Stimulated activated CD4-positive, alpha-beta T cell treated with anti-CD3 and anti-CD28 coated beads, Interleukin-4, amount 100 ng/mL, for 48 hours (primary cell): ENCODE measurements around the gene ACSF2.

Experiments used
- DNase-seq, 2 donors: peaks; one replicate each; pipeline ENCODE4 v3.0.0-alpha.2; 2020; ENCODE audit warnings: low read depth in 2 of 2

Gene ACSF2

GRCh38 chr17:50478391-50479381 is 52.7 kb downstream of the ACSF2 start, which contains the start of gene RSAD1:
Gene RSAD1, plus strand, starts transcription at chr17:50478860. Its CDS starts 25 bp downstream, at chr17:50478885.
- peak; percentile 75 to 82 for DNase-seq

DNA sequence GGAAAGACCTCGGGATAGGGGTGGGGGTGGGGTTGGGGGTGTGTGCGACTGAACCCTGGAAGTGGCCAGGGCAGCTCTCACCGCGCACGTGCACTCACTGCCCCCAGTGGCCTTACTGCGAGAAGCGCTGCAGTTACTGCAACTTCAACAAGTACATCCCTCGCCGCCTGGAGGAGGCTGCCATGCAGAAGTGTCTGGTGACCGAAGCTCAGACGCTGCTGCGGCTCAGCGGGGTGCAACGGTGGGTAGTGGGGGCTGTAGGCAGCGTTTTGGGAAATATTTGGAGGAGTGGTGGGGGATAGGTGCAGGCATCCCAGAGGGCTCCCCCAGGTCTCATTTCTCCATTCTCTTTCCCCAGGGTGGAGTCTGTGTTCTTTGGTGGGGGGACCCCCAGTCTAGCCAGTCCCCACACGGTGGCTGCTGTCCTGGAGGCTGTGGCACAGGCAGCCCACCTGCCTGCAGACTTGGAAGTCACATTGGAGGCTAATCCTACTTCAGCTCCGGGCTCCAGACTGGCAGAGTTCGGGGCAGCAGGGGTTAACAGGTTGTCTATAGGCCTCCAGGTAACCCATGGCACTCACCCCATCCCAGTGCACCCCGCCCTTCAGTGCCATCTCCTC is 53.6 kb downstream of the ACSF2 start:
- peak; percentile 50 to 64 for DNase-seq

- DNase-seq, result no peak
Measured at GRCh38 chr17:50480142-50480764, 54.2 kb downstream of the ACSF2 start.

DNA sequence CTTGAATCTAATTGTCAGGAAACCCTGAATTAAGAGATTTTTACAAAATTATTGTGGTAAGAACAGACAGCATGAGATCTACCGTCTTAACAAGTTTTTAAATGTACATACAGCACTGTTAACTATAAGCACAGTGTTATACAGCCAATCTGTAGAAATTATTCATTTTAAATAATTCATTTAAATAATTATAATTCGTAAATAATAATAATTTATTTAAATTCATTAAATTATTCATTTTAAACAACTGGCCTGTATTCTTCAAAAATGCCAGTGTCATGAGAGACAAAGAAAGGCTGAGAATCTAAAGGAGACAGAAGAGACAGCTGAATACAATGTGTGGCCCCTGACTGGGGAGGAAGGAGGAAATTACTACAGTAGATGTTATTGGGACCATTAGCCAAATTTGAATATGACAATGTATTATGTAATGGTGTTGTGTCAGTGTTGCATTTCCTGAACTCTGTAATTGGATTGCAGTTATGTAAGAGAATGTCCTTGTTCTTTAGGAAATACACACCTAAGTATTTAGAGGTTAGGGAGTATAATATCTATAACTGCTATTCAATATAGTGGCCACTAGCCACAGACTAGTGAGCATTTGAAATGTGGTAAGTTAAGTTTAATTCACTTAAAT is 55.0 kb downstream of the ACSF2 start:
- DNase-seq, result no peak

DNA sequence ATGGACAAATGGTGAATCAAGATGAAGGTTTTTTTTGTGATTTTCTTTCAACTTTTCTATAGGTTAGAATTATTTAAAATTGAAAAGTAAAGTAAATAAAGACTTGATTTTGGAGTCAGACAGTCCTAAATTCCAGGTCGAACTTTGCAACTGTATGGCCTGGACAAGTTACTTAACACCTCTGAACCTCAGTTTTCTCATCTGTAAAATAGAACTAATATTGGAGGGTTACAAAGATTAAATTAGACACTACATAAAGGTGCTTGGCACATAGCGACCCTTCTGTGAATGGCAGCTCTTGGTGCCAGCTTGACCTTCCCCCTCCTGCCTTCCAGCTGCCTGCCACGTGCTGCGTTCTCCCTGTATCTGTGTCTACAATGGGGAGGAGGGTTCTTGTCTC is 55.6 kb downstream of the ACSF2 start:
- no peak for DNase-seq

DNA sequence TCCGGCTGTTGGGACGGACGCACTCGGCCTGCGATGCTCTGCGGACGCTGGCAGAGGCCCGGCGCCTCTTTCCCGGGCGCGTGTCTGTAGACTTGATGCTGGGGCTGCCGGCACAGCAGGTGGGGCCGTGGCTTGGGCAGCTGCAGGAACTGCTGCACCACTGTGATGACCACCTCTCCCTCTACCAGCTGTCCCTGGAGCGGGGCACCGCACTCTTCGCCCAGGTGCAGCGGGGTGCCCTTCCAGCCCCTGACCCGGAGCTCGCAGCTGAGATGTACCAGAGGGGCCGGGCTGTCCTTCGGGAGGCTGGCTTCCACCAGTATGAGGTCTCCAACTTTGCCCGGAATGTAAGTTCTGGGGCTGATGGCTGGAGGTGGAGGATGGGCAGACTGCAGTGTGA is 56.1 kb downstream of the ACSF2 start:
- DNase-seq, result no peak

DNA sequence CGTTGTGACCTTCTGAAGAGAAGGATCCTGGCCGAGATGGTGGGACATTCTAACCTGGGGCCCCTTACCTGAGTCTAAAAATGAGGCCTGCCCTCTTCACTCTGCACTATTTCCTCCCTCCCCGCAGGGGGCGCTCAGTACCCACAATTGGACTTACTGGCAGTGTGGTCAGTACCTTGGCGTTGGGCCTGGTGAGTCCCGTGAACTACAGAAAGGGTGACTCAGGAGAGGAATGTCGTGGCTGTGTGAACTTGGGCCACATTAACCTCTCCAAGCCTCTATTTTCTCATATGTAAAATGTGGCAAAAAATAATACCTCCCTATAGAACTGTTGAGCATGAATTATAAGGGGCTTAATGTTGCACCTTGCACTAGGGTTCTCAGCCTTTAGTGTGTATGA is 56.5 kb downstream of the ACSF2 start:
- peak; percentile 69 to 72 for DNase-seq

DNA sequence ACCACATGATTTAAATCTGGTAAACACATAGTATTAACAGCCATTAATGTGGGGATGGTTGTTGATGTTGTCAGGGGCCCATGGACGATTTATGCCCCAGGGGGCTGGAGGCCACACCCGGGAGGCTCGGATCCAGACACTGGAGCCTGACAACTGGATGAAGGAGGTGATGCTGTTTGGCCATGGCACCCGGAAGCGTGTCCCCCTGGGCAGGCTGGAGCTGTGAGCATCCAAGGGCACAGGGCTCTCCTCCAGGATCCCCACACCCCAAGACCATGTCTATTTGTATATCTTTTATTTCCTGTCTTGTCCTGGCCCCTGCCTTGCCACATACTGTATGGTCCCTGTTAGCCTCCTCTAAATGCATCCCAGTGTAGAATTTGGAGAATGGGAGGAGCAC is 57.2 kb downstream of the ACSF2 start:
- DNase-seq, result no peak

GRCh38 chr17:50484386-50485155 is 58.6 kb downstream of the ACSF2 start:
- DNase-seq, result no peak

- no peak for DNase-seq
Measured at GRCh38 chr17:50487213-50488096, 61.4 kb downstream of the ACSF2 start.

DNA sequence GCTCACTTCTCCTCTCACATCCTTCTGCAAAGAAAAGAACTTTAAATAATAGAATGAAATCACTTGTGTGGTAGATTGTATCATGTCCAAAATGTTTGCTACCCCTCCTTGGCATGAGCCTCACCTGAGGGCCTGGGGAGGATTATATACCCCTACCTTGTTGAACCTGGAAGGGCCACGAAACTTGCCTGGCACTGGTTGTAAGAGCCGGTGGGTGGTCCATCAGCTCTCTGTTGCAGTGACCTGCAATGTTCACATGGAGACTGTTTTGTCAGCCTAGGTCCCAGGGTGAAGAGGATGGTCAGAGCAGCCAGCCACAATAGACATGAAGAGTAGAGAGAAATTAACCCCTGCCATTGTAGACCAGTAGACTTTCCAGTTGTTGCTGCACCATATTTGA is 62.9 kb downstream of the ACSF2 start:
- DNase-seq, result no peak

- DNase-seq, result no peak
Measured at GRCh38 chr17:50491505-50491904, 65.5 kb downstream of the ACSF2 start.

DNA sequence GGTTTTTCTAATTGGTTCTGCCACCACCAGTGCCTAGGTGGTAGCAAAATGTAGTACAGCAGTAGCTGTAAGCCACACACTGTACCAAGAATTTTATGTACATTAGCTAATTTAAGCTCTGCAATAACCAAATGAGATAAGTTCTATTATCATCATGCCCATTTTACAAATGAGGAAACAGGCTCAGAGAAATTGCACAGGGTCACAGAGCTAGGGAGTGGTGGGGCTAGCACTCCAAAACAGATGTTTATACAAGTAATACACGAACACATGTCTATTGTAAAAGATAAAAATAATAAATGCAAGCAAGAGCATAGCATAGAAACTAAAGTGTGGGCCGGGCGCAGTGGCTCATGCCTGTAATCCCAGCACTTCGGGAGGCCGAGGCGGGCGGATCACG is 66.2 kb downstream of the ACSF2 start:
- no peak for DNase-seq

DNA sequence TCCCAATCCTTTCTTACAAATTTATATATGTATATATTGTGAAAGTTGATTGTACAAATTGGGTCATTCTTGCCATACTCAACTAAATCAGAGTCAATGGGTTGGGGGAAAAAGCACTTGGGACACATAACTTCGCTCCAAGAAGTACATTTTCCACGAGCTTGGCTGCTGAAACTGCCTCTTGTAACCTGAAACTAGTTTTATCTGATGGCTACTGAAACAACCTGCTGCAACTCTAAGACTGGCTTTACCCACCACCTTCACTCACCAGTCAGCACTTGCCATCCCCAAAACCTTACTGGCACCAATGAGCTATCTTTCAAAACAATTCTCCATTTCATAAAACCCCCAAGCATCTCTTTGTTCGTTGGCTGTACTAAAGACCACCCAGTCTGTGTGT is 67.7 kb downstream of the ACSF2 start:
- no peak for DNase-seq

DNA sequence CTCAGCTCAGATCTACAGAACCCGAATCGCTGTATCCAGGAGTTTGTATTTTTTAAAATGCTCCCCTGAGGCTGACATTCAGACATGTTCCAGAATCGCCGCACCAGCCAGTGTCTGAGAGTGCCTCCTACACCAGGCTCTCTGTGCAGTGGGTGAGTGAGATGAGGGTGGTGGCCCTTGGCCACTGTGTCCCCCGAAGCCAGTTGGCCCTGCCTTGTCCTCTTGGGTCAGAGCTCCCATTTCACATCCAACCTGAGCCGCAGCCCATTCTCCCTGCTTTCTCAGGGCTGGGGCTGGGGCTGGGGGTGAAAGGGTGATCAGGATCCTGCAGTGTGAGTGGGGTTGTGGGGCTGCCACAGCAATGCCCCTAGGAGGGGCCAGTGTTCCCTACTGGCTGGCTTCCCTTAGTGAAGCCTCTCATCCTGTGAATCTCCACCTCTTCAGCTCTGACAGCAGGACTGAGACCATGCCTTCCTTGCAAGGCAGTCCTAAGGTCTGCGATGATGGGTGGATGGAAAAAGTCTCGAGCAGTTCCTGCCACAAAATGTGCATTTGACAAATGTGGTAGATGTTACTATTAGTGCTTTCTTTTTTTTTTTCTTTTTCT is 69.3 kb downstream of the ACSF2 start:
- DNase-seq, result no peak

GRCh38 chr17:50495918-50496317 is 69.9 kb downstream of the ACSF2 start:
- DNase-seq, result no peak

GRCh38 chr17:50498021-50498874 is 72.2 kb downstream of the ACSF2 start:
- no peak for DNase-seq

GRCh38 chr17:50499270-50499669 is 73.3 kb downstream of the ACSF2 start:
- DNase-seq, result no peak

GRCh38 chr17:50499721-50500120 is 73.7 kb downstream of the ACSF2 start:
- no peak for DNase-seq
